Measurements from ENCODE around the gene GPR156.
A peak's percentile ranks its signal among the peaks of the same experiment; 100 is the strongest.
"Not testable (repeated sequence)": the region's sequence is repeated elsewhere in the genome, so short reads cannot be mapped to it uniquely, and the experiment has no call there.

Gene GPR156

DNA sequence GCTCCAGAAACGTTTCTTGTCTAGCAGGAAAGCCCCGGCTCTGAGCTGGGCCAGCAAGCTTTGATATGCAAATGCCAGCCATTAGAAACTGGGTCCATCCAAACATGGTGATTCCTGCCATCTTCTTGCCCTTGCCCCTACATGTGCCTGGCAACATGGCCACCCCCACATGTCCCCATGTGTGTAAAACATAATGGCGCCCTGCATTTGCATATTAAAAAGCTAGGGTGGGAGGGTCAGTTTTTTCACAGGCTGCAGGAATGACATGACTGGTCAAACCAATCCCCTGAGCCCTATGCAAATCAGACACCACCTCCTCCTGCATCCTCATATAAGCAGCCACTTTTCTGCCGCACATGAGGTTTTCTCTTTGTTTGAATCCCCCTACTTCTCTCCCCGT lies 21.2 kb downstream of the GPR156 start:
- Histone ChIP-seq H3K4me3 (ENCODE audit: low read length) (no peak overlapping the region), H3K27me3 (ENCODE audit: insufficient read depth, low read length) (no peaks in the 10 kb centered on the region), H2AFZ (ENCODE audit: low read depth, low read length) (no peak overlapping the region), H3K36me3 (ENCODE audit: insufficient read depth, low read length) (no peaks in the 10 kb centered on the region), H3K4me1 (ENCODE audit: insufficient read depth, low read length) (no peaks in the 10 kb centered on the region), H3K9me3 (ENCODE audit: low read length) (no peaks in the 10 kb centered on the region)

DNA sequence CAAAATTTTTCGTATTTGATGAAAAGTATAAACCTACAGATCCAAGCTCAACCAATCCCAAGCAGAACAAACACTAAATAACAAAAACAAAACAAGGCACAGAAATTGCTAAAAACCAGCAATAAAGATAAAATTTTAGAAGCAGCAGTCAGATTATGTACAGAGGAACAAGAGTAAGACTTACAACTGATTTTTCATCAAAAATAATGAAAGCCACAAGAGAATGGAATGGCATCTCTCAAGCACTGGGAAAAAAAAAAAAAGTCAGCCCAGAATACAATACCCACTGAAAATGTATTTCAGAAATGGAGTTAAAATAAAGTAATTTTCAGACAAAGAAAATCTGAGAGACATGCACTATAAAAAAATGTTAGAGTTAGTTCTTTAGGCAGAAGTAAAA lies 27.0 kb downstream of the GPR156 start:
- Histone ChIP-seq H3K36me3 (ENCODE audit: insufficient read depth, low read length) (no peaks in the 10 kb centered on the region), H3K27me3 (ENCODE audit: insufficient read depth, low read length) (no peaks in the 10 kb centered on the region), H3K9me3 (ENCODE audit: low read length) (no peaks in the 10 kb centered on the region), H3K4me1 (ENCODE audit: insufficient read depth, low read length) (no peaks in the 10 kb centered on the region), H3K4me3 (ENCODE audit: low read length) (no peak overlapping the region), H2AFZ (ENCODE audit: low read depth, low read length) (no peak overlapping the region)

DNA sequence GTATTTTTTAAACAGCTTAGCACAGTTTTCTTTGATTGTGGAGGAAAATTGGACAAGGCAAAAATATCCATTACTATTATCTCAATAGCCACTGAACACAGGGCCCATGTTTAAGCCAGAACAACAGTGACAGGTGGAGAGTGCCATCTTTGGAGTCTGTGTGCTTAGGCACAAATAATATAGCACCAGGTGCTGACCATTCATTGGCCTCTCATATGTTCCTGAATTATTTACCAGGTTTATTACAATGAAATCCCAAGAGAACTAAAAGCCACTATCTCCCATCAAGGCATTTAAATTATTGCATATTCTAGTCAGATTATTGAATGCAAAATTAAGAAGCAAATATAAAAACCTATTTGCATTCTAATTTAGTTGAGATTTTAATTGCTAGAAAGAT lies 39.6 kb downstream of the GPR156 start:
- no peaks in the 10 kb centered on the region for H3K27me3 ChIP-seq (ENCODE audit: insufficient read depth, low read length)
- peaks cover 11% of the 10 kb centered on the region for H3K4me1 ChIP-seq (ENCODE audit: insufficient read depth, low read length)
- H3K9me3 ChIP-seq (ENCODE audit: low read length), result peaks cover 3% of the 10 kb centered on the region
- H2AFZ ChIP-seq (ENCODE audit: low read depth, low read length), result peak overlapping the region; percentile 80
- H3K36me3 ChIP-seq (ENCODE audit: insufficient read depth, low read length), result no peaks in the 10 kb centered on the region
- H3K4me3 ChIP-seq (ENCODE audit: low read length), result no peak overlapping the region

DNA sequence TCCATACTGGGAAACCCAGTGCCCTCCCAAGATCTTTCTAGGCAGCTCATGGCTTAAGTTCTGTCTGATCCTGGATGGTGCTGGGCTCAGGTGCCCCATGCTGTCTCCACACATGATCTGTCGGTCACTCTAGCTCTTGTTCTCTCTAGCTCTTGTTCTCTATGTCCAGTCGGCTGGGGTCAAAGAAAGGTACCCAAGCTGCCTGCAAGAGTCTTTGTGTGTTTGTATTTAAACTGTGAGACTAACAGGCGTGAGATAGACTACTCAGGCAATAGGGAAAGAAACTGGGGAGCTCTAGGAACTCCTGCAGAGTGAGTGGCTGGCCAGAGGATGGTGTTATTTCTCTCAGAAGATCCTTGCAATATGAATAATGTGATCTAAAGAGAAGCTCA lies 40.2 kb downstream of the GPR156 start:
- H3K27me3 ChIP-seq (ENCODE audit: insufficient read depth, low read length), result no peaks in the 10 kb centered on the region
- no peaks in the 10 kb centered on the region for H3K36me3 ChIP-seq (ENCODE audit: insufficient read depth, low read length)

DNA sequence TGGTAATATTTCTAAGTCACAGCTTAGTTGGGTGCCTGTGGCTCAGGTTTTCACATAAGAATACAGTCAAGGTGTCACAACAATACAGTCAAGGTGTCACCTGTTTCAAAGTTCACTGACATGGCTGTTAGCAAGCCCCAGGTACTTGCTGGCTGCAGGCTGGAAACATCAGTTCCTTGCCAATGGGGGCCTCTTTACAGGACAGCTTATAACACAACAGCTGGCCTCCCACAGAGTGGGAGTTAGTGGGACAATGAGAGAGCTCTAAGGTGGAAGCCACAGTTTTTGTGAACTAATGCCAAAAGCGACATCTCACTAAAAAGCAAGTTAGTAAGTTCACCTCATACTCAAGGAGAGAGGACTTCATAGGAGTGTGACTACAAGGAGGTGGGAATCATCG lies 45.4 kb downstream of the GPR156 start:
- no peaks in the 10 kb centered on the region for H3K9me3 ChIP-seq (ENCODE audit: low read length)
- no peaks in the 10 kb centered on the region for H3K36me3 ChIP-seq (ENCODE audit: insufficient read depth, low read length)
- H3K27me3 ChIP-seq (ENCODE audit: insufficient read depth, low read length), result no peaks in the 10 kb centered on the region
- H3K4me3 ChIP-seq (ENCODE audit: low read length), result no peak overlapping the region
- no peak overlapping the region for H2AFZ ChIP-seq (ENCODE audit: low read depth, low read length)
- peaks cover 1% of the 10 kb centered on the region for H3K4me1 ChIP-seq (ENCODE audit: insufficient read depth, low read length)

More for the DNA sequence above, 40.2 kb downstream of the GPR156 start:
- Histone ChIP-seq H3K4me1 (ENCODE audit: insufficient read depth, low read length) (peaks cover 11% of the 10 kb centered on the region), H2AFZ (ENCODE audit: low read depth, low read length) (peak overlapping the region; percentile 80), H3K9me3 (ENCODE audit: low read length) (peaks cover 3% of the 10 kb centered on the region), H3K4me3 (ENCODE audit: low read length) (no peak overlapping the region)

DNA sequence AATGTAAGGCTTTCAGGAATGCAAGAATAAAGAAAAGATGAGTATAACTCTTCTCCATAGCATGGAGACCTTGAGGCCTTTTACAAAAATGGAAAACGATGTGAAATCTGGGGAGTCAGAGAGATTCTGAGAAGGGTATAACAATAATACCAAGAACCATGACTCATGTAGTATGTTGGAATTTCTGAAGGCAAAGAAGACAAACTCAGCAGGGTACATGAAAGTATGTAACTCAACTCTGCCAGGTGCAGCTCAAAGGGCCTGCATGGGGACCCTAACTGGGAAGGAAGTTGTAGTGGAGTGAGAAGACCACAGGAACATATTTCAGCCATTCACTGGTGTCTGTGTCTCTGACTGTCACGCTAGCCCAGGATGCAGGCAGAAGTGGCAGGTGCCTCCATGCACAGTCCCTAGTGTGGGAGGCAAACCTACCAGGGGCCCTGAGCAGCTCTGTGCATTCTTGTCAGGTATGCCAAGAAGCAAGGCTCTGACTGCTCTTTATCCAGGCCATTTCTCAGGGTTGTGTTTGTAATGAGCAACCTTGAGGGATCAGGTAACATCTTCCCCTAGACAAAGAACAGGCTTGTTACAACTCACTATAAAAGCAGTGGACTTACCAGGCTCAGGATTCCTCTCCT lies 57.2 kb downstream of the GPR156 start:
- Histone ChIP-seq H3K36me3 (ENCODE audit: insufficient read depth, low read length) (no peaks in the 10 kb centered on the region), H3K4me3 (ENCODE audit: low read length) (no peak overlapping the region), H3K9me3 (ENCODE audit: low read length) (peaks cover 4% of the 10 kb centered on the region), H2AFZ (ENCODE audit: low read depth, low read length) (no peak overlapping the region), H3K27me3 (ENCODE audit: insufficient read depth, low read length) (no peaks in the 10 kb centered on the region), H3K4me1 (ENCODE audit: insufficient read depth, low read length) (no peaks in the 10 kb centered on the region)

DNA sequence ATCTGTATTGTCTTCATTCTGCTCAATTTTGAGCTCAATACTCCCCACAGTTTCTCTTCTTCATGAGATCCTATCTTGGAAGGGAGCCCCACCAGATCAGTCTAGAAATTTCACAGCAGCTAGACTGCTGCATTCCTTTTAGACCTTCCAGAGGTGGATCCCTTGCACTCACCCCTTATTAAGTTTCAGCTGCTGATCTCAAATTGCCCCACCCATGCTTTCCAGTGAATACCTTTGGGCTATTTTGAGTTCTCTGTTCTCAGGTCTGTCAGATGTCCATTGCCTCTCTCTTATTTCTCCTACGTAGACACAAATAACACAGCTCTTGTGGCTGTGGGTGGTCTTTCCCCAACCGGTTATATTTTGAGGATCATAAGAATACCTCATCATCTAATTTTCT lies 60.8 kb downstream of the GPR156 start:
- H3K27me3 ChIP-seq (ENCODE audit: insufficient read depth, low read length), result no peaks in the 10 kb centered on the region
- no peak overlapping the region for H3K4me3 ChIP-seq (ENCODE audit: low read length)
- H3K36me3 ChIP-seq (ENCODE audit: insufficient read depth, low read length), result no peaks in the 10 kb centered on the region
- no peaks in the 10 kb centered on the region for H3K9me3 ChIP-seq (ENCODE audit: low read length)
- no peaks in the 10 kb centered on the region for H3K4me1 ChIP-seq (ENCODE audit: insufficient read depth, low read length)
- no peak overlapping the region for H2AFZ ChIP-seq (ENCODE audit: low read depth, low read length)

DNA sequence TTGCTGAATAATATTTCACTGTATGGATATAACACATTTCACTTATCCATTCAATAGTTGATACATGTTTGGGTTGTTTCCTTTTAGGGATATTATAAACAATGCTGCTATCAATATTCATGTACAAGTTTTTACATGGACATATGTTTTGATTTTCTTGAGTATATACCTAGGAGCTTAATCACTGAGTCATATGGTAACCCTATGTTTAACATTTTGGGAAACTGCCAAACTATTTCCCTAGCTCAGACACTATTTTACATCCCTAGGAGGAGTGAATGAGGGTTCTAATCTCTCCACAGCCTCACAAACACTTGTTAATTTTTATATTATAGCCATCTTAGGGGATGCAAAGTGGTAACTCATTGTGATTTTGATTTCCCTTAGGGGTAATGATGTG lies 66.0 kb downstream of the GPR156 start:
- Histone ChIP-seq H3K27me3 (ENCODE audit: insufficient read depth, low read length) (no peaks in the 10 kb centered on the region), H3K4me3 (ENCODE audit: low read length) (no peak overlapping the region), H2AFZ (ENCODE audit: low read depth, low read length) (no peak overlapping the region), H3K9me3 (ENCODE audit: low read length) (no peaks in the 10 kb centered on the region), H3K36me3 (ENCODE audit: insufficient read depth, low read length) (no peaks in the 10 kb centered on the region), H3K4me1 (ENCODE audit: insufficient read depth, low read length) (peaks cover 15% of the 10 kb centered on the region)

DNA sequence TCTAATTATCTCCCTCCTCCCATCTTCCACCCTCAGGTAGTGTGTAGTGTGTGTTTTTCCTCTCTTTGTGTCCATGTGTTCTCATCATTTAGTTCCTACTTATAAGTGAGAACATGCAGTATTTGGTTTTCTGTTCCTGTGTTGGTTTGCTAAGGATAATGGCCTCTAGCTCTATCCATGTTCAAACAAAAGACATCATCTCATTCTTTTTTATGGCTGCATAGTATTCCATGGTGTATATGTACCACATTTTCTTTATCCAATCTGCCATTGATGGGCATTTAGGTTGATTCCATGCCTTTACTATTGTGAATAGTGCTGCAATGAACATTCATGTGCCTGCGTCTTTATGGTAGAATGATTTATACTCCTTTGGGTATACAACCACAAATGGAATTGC lies 68.4 kb downstream of the GPR156 start:
- peaks cover 15% of the 10 kb centered on the region for H3K4me1 ChIP-seq (ENCODE audit: insufficient read depth, low read length)
- H3K36me3 ChIP-seq (ENCODE audit: insufficient read depth, low read length); H3K9me3 ChIP-seq (ENCODE audit: low read length); H3K4me3 ChIP-seq (ENCODE audit: low read length); H3K27me3 ChIP-seq (ENCODE audit: insufficient read depth, low read length); H2AFZ ChIP-seq (ENCODE audit: low read depth, low read length): not testable (repeated sequence)

DNA sequence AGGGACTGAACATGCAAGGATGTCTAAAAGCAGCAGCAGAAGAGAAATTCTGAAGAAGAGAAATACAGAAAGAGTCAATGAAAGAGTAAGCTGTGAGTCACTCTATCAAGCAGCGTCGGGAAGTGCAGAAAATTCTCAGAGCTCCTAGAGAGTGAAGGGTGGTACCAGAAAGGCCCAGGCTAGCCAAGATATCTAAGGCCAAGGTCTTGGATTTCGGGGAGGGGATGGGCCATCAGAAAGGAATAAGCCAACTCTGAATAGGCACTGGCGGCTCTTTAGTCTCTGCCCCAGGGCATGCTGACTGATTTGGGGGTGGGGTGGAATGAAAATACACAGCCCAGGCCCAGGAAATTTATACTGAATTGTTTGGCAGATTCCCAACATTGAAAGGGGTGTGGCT lies 70.8 kb downstream of the GPR156 start:
- Histone ChIP-seq H3K4me1 (ENCODE audit: insufficient read depth, low read length) (peaks cover 15% of the 10 kb centered on the region), H3K9me3 (ENCODE audit: low read length) (no peaks in the 10 kb centered on the region), H3K27me3 (ENCODE audit: insufficient read depth, low read length) (no peaks in the 10 kb centered on the region), H2AFZ (ENCODE audit: low read depth, low read length) (no peak overlapping the region), H3K4me3 (ENCODE audit: low read length) (no peak overlapping the region), H3K36me3 (ENCODE audit: insufficient read depth, low read length) (no peaks in the 10 kb centered on the region)

DNA sequence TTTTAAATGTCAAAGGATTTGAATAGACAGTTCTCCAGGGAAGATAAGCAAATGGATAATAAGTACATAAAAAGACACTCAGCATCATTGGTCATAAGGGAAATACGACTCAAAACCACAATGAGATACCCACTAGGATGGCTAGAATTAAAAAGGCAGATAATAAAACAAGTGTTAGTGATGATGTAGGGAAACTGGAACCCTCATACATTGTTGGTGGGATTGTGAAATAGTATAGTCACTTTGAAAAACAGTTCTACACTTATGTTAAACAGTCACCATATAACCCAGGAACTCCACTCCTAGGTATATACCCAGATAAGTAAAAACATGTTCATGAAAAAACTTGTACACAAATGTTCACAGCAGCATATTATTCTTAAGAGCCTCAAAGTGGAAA lies 72.5 kb downstream of the GPR156 start:
- Histone ChIP-seq H3K36me3 (ENCODE audit: insufficient read depth, low read length) (no peaks in the 10 kb centered on the region), H3K27me3 (ENCODE audit: insufficient read depth, low read length) (no peaks in the 10 kb centered on the region)

DNA sequence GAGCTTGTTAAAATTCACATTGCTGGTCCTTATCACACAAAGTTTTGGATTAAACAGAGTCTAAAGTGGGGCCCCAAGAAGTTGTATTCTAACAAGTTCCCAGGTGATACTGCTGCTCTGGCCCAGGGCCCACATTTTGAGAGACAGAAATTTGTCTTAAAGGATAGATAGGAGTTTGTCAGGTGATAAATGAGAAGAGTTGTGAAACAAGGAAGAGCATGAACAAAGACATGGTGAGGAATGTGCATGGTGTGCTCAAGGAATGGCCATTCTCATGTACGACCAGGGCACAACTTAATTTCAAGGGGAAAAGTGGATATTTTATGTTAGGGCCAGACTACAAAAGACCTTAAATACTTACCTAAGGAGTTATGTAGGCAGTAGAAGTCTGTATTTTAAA lies 75.6 kb downstream of the GPR156 start:
- H3K4me3 ChIP-seq (ENCODE audit: low read length), result no peak overlapping the region
- no peaks in the 10 kb centered on the region for H3K27me3 ChIP-seq (ENCODE audit: insufficient read depth, low read length)
- peaks cover 2% of the 10 kb centered on the region for H3K4me1 ChIP-seq (ENCODE audit: insufficient read depth, low read length)
- H3K9me3 ChIP-seq (ENCODE audit: low read length), result no peaks in the 10 kb centered on the region
- H3K36me3 ChIP-seq (ENCODE audit: insufficient read depth, low read length), result no peaks in the 10 kb centered on the region
- H2AFZ ChIP-seq (ENCODE audit: low read depth, low read length), result no peak overlapping the region

More for the DNA sequence above, 72.5 kb downstream of the GPR156 start:
- no peaks in the 10 kb centered on the region for H3K9me3 ChIP-seq (ENCODE audit: low read length)
- peaks cover 15% of the 10 kb centered on the region for H3K4me1 ChIP-seq (ENCODE audit: insufficient read depth, low read length)
- H2AFZ ChIP-seq (ENCODE audit: low read depth, low read length), result no peak overlapping the region
- H3K4me3 ChIP-seq (ENCODE audit: low read length), result no peak overlapping the region

DNA sequence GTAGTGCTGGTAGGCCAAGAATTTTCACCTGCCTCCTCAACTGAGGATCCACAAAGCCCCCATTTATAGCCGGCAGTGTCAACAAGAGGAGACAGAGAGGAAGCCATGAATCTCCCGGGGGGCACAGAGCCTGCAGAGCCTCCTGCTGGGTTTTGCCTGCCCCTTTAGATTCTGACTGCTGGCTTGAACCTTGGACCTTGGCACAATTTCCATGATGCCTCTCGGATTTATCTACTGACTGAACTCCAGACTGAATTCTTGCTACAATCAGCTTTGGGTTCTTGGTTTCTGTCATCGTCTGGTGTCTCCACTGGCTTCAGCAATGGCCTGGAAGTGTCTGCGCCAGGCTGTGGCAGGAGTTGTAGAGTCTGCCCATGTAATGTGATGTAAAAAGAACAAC lies 80.7 kb downstream of the GPR156 start:
- Histone ChIP-seq H3K9me3 (ENCODE audit: low read length) (no peaks in the 10 kb centered on the region), H3K4me3 (ENCODE audit: low read length) (no peak overlapping the region), H2AFZ (ENCODE audit: low read depth, low read length) (no peak overlapping the region), H3K4me1 (ENCODE audit: insufficient read depth, low read length) (peaks cover 2% of the 10 kb centered on the region), H3K27me3 (ENCODE audit: insufficient read depth, low read length) (no peaks in the 10 kb centered on the region), H3K36me3 (ENCODE audit: insufficient read depth, low read length) (no peaks in the 10 kb centered on the region)

DNA sequence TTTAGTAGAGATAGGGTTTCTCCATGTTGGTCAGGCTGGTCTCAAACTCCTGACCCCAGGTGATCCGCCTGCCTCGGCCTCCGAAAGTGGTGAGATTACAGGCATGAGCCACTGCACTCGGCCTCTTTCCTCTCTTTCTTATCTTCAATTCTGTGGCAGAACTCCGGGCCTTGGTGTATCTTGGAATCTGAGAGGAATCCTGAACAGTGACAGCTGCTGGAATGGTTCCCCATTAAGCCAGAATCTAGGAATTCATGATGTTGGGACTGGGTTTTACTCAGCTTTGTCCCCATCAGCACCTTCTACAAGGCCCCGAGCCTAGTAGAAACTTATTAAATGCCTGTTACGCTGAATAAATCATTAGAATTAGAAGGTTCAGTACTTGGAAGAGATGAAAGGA lies 81.4 kb downstream of the GPR156 start:
- H2AFZ ChIP-seq (ENCODE audit: low read depth, low read length), result no peak overlapping the region
- no peaks in the 10 kb centered on the region for H3K9me3 ChIP-seq (ENCODE audit: low read length)
- H3K4me3 ChIP-seq (ENCODE audit: low read length), result no peak overlapping the region
- H3K36me3 ChIP-seq (ENCODE audit: insufficient read depth, low read length), result no peaks in the 10 kb centered on the region
- H3K4me1 ChIP-seq (ENCODE audit: insufficient read depth, low read length), result peaks cover 2% of the 10 kb centered on the region
- H3K27me3 ChIP-seq (ENCODE audit: insufficient read depth, low read length), result no peaks in the 10 kb centered on the region

All from neuron (in vitro differentiated cells).